HEK293T (cell line): ENCODE data around the gene CHAT.

ENCODE experiments used
- ARNT ChIP-seq: fragments of 450-650 bp; IDR thresholded peaks from 2 replicates; pipeline ENCODE4 v1.6.1; 2017; ENCODE audit warnings: mild to moderate bottlenecking
- BHLHE40 ChIP-seq: fragments of 450-650 bp; IDR thresholded peaks from 2 replicates; pipeline ENCODE4 v1.6.1; 2016; ENCODE audit warnings: mild to moderate bottlenecking, moderate library complexity, borderline replicate concordance
- FOXA1 ChIP-seq: fragments of 450-650 bp; IDR thresholded peaks from 2 replicates; pipeline ENCODE4 v1.6.1; 2016; ENCODE audit warnings: mild to moderate bottlenecking
- FOXK2 ChIP-seq: fragments of 450-650 bp; IDR thresholded peaks from 2 replicates; pipeline ENCODE4 v1.6.1; 2016; ENCODE audit warnings: mild to moderate bottlenecking
- L3MBTL2 ChIP-seq: fragments of 450-650 bp; conservative IDR thresholded peaks from 2 replicates; pipeline ENCODE4 v1.6.1; 2016; ENCODE audit warnings: mild to moderate bottlenecking
- SUZ12 ChIP-seq: fragments of 450-650 bp; IDR thresholded peaks from 2 replicates; pipeline ENCODE4 v1.6.1; 2016; ENCODE audit warnings: mild to moderate bottlenecking
- TARDBP ChIP-seq: fragments of 450-650 bp; IDR thresholded peaks from 2 replicates; pipeline ENCODE4 v1.6.1; 2016
- ZNF384 ChIP-seq: fragments of 450-650 bp; IDR thresholded peaks from 2 replicates; pipeline ENCODE4 v1.6.1; 2016

- TF ChIP-seq L3MBTL2 (no peak), TARDBP (no peak), ARNT (no peak), SUZ12 (no peak), BHLHE40 (no peak), FOXA1 (no peak), FOXK2 (no peak), ZNF384 (no peak)
These were observed 82.5 kb downstream of the CHAT start for GRCh38 chr10:49696311-49696710.
